Endothelial cell of umbilical vein (primary cell): ENCODE measurements around the gene RAB20.
"Not testable (repeated sequence)": the region's sequence is repeated elsewhere in the genome, so short reads cannot be mapped to it uniquely, and the experiment has no call there.

Source experiments
- CTCF ChIP-seq, 2 donors: IDR thresholded peaks; 1 replicate in 1 of 2; 2 replicates in 1 of 2; pipeline ENCODE4 v1.5.1; 2011; ENCODE audit warnings: low read length in 2 of 2, mild to moderate bottlenecking in 2 of 2, moderate library complexity in 2 of 2, control low read depth in 1 of 2, inconsistent platforms in 1 of 2, low read depth in 1 of 2; ENCODE audit not compliant: insufficient read depth in 1 of 2; ENCODE audit errors: extremely low read depth in 1 of 2
- EZH2 ChIP-seq: IDR thresholded peaks from 2 replicates; pipeline ENCODE4 v1.6.1; 2012; ENCODE audit warnings: borderline replicate concordance, low read depth, mild to moderate bottlenecking, moderate library complexity, low read length, inconsistent platforms; ENCODE audit not compliant: severe bottlenecking
- FOS ChIP-seq: IDR thresholded peaks from 2 replicates; pipeline ENCODE4 v1.6.1; 2011; ENCODE audit warnings: mild to moderate bottlenecking, low read length, moderate library complexity, borderline replicate concordance; ENCODE audit not compliant: insufficient read depth
- GATA2 ChIP-seq: IDR thresholded peaks from 2 replicates; pipeline ENCODE4 v1.7.0; 2011; ENCODE audit warnings: low read depth, mild to moderate bottlenecking, moderate library complexity, mixed read lengths, low read length; ENCODE audit not compliant: insufficient read length, insufficient read depth
- JUN ChIP-seq: IDR thresholded peaks from 2 replicates; pipeline ENCODE4 v1.6.1; 2011; ENCODE audit warnings: borderline replicate concordance, low read depth; ENCODE audit not compliant: insufficient read length, insufficient read depth
- MAX ChIP-seq: IDR thresholded peaks from 2 replicates; pipeline ENCODE4 v1.6.1; 2011; ENCODE audit not compliant: insufficient read depth, insufficient read length
- POLR2A ChIP-seq: IDR thresholded peaks from 2 replicates; pipeline ENCODE4 v1.6.1; 2012; ENCODE audit warnings: low read depth, mild to moderate bottlenecking, control low read depth, low read length
- POLR2AphosphoS5 ChIP-seq: IDR thresholded peaks from 2 replicates; pipeline ENCODE4 v1.6.1; 2012; ENCODE audit warnings: low read depth, mild to moderate bottlenecking, control low read depth, low read length, moderate library complexity; ENCODE audit not compliant: insufficient read depth

GRCh38 chr13:110569962-110570361 is 8.4 kb upstream of the RAB20 start:
- not testable (repeated sequence) for TF ChIP-seq CTCF (IDR thresholded peaks at IDR 0.05; ENCODE audit: extremely low read depth in 1 of 2, insufficient read depth in 1 of 2, low read depth in 1 of 2, low read length in 2 of 2); FOS; MAX; JUN; EZH2; POLR2A; POLR2AphosphoS5; GATA2
